Neural progenitor cell (in vitro differentiated cells): ENCODE data around the gene SLC22A23. TPM values are rescaled to one million over a fixed set of nuclear protein-coding genes. Genes with fewer than 3 reads are reported as not detected.

Source experiments
- DNase-seq: peaks from one replicate; pipeline ENCODE4 v3.0.0-alpha.2; 2016; ENCODE audit warnings: low spot score
- H2AFZ ChIP-seq: fragments of 200-600 bp; sonication (generic); replicated peaks from 2 replicates; pipeline ENCODE4 v1.6.1; 2016; ENCODE audit warnings: antibody characterized with exemption
- H3F3A ChIP-seq: fragments of 200-600 bp; sonication (generic); 2 replicates; pipeline ENCODE4 v1.6.1; 2016; ENCODE audit warnings: antibody characterized with exemption, low read depth
- H3K27ac ChIP-seq: fragments of 200-600 bp; sonication (generic); 2 replicates; pipeline ENCODE4 v1.5.1; 2016; ENCODE audit warnings: mild to moderate bottlenecking
- H3K27me3 ChIP-seq: fragments of 200-600 bp; sonication (generic); 2 replicates; pipeline ENCODE4 v1.6.1; 2016; ENCODE audit warnings: mild to moderate bottlenecking, moderate library complexity
- H3K36me3 ChIP-seq: fragments of 200-600 bp; sonication (generic); 2 replicates; pipeline ENCODE4 v1.5.1; 2016
- H3K4me1 ChIP-seq: fragments of 200-600 bp; sonication (generic); 2 replicates; pipeline ENCODE4 v1.6.1; 2016; ENCODE audit warnings: mixed run types
- H3K4me2 ChIP-seq: fragments of 200-600 bp; sonication (generic); 2 replicates; pipeline ENCODE4 v1.6.1; 2016
- H3K4me3 ChIP-seq: fragments of 200-600 bp; sonication (generic); 2 replicates; pipeline ENCODE4 v1.5.1; 2016
- H3K79me2 ChIP-seq: fragments of 200-600 bp; sonication (generic); 2 replicates; pipeline ENCODE4 v1.6.1; 2016; ENCODE audit warnings: low read depth
- H3K9ac ChIP-seq: fragments of 200-600 bp; sonication (generic); 2 replicates; pipeline ENCODE4 v1.6.1; 2016
- H3K9me3 ChIP-seq: fragments of 200-600 bp; sonication (generic); 2 replicates; pipeline ENCODE4 v1.5.1; 2016; ENCODE audit warnings: low read depth
- H4K20me1 ChIP-seq: fragments of 200-600 bp; sonication (generic); 2 replicates; pipeline ENCODE4 v1.6.1; 2016; ENCODE audit warnings: low read depth
- H3K27ac Mint-ChIP-seq: 3 replicates; pipeline ENCODE4 v1.8.0; 2021; ENCODE audit warnings: mixed read lengths
- H3K27me3 Mint-ChIP-seq: 2 replicates; pipeline ENCODE4 v1.8.0; 2022; ENCODE audit warnings: low read depth, mild to moderate bottlenecking, inconsistent platforms, moderate library complexity, mixed read lengths; ENCODE audit not compliant: insufficient read depth
- H3K36me3 Mint-ChIP-seq: 3 replicates; pipeline ENCODE4 v1.8.0; 2021; ENCODE audit warnings: mixed read lengths
- H3K4me1 Mint-ChIP-seq: 3 replicates; pipeline ENCODE4 v1.8.0; 2021; ENCODE audit warnings: mixed read lengths
- H3K4me3 Mint-ChIP-seq: 3 replicates; pipeline ENCODE4 v1.8.0; 2021; ENCODE audit warnings: mild to moderate bottlenecking, moderate library complexity, mixed read lengths
- H3K9me3 Mint-ChIP-seq: 3 replicates; pipeline ENCODE4 v1.8.0; 2020; ENCODE audit warnings: mixed read lengths
- CTCF ChIP-seq: fragments of 200-600 bp; sonication (generic); IDR thresholded peaks from 2 replicates; pipeline ENCODE4 v1.5.1; 2017; ENCODE audit warnings: antibody characterized with exemption, mild to moderate bottlenecking
- EZH2 ChIP-seq: fragments of 200-600 bp; sonication (generic); IDR thresholded peaks from 2 replicates; pipeline ENCODE4 v1.6.1; 2017; ENCODE audit warnings: antibody characterized with exemption, mild to moderate bottlenecking, moderate library complexity
- EZH2phosphoT487 ChIP-seq: fragments of 200-600 bp; sonication (generic); IDR thresholded peaks from 2 replicates; pipeline ENCODE4 v1.6.1; 2017; ENCODE audit warnings: antibody characterized with exemption
- total RNA-seq: library from RNA; depleted of rRNA; stranded (reverse); fragments of >200 nt; gene quantifications from 2 replicates; pipeline ENCODE4 v1.2.3, GENCODE V29; 2015; ENCODE audit warnings: low replicate concordance

SLC22A23 gene
- total RNA-seq, 1 donor from 2014 or later = 0.99 TPM

GRCh38 chr6:3317741-3318211, 139.1 kb downstream of the SLC22A23 start:
- no peaks in the 10 kb centered on the region for H3K27me3 ChIP-seq
- no peaks in the 10 kb centered on the region for H3F3A ChIP-seq
- Mint-ChIP-seq H3K4me3 (no peak overlapping the region), H3K9me3 (no peaks in the 10 kb centered on the region), H3K27me3 (peaks cover 7% of the 10 kb centered on the region), H3K27ac (peak overlapping the region; percentile 75), H3K36me3 (peaks cover 47% of the 10 kb centered on the region), H3K4me1 (peaks cover 48% of the 10 kb centered on the region)
- H3K79me2 ChIP-seq = no peaks in the 10 kb centered on the region
- H3K9ac ChIP-seq = no peak overlapping the region
- no peaks in the 10 kb centered on the region for H3K9me3 ChIP-seq
- H3K36me3 ChIP-seq = no peaks in the 10 kb centered on the region
- H3K27ac ChIP-seq = no peak overlapping the region
- H3K4me2 ChIP-seq = no peak overlapping the region
- no peak overlapping the region for H2AFZ ChIP-seq
- DNase-seq = no peak
- H3K4me3 ChIP-seq = no peak overlapping the region
- no peaks in the 10 kb centered on the region for H4K20me1 ChIP-seq
- TF ChIP-seq EZH2phosphoT487 (no peak), EZH2 (no peak), CTCF (no peak)
- no peaks in the 10 kb centered on the region for H3K4me1 ChIP-seq

GRCh38 chr6:3316818-3317217, 140.0 kb downstream of the SLC22A23 start:
- TF ChIP-seq CTCF = no peak
- TF ChIP-seq EZH2phosphoT487 = no peak
- no peak for TF ChIP-seq EZH2
- peaks cover 7% of the 10 kb centered on the region for H3K27me3 Mint-ChIP-seq
- DNase-seq = no peak
- Histone ChIP-seq H3K36me3 (no peaks in the 10 kb centered on the region), H4K20me1 (no peaks in the 10 kb centered on the region), H3K9ac (no peak overlapping the region), H3K27ac (no peak overlapping the region), H3K4me3 (no peak overlapping the region), H3K79me2 (no peaks in the 10 kb centered on the region), H3K27me3 (no peaks in the 10 kb centered on the region), H3K4me2 (no peak overlapping the region), H3K4me1 (no peaks in the 10 kb centered on the region), H3F3A (no peaks in the 10 kb centered on the region), H2AFZ (no peak overlapping the region), H3K9me3 (no peaks in the 10 kb centered on the region)
- H3K4me1 Mint-ChIP-seq = peaks cover 47% of the 10 kb centered on the region
- H3K36me3 Mint-ChIP-seq = peaks cover 45% of the 10 kb centered on the region
- H3K4me3 Mint-ChIP-seq = no peak overlapping the region
- no peaks in the 10 kb centered on the region for H3K9me3 Mint-ChIP-seq
- H3K27ac Mint-ChIP-seq = no peak overlapping the region

- TF ChIP-seq EZH2 (no peak), EZH2phosphoT487 (no peak), CTCF (no peak)
- Mint-ChIP-seq H3K4me3 (no peak overlapping the region), H3K9me3 (no peaks in the 10 kb centered on the region), H3K36me3 (peaks cover 46% of the 10 kb centered on the region), H3K27ac (no peak overlapping the region), H3K4me1 (peaks cover 47% of the 10 kb centered on the region), H3K27me3 (peaks cover 7% of the 10 kb centered on the region)
- H3K27me3 ChIP-seq = no peaks in the 10 kb centered on the region
- H3K9ac ChIP-seq = no peak overlapping the region
- no peak overlapping the region for H2AFZ ChIP-seq
- H4K20me1 ChIP-seq = no peaks in the 10 kb centered on the region
- H3K4me2 ChIP-seq = no peak overlapping the region
- H3K36me3 ChIP-seq = no peaks in the 10 kb centered on the region
- no peaks in the 10 kb centered on the region for H3K4me1 ChIP-seq
- no peak overlapping the region for H3K4me3 ChIP-seq
- no peaks in the 10 kb centered on the region for H3K9me3 ChIP-seq
- H3F3A ChIP-seq = no peaks in the 10 kb centered on the region
- no peaks in the 10 kb centered on the region for H3K79me2 ChIP-seq
- DNase-seq = no peak
- H3K27ac ChIP-seq = no peak overlapping the region
Observed at GRCh38 chr6:3316331-3316730, 140.5 kb downstream of the SLC22A23 start.
